GM10266 (cell line): ENCODE measurements around the gene C14orf132.

ENCODE experiments used
- DNase-seq: peaks from one replicate; pipeline ENCODE4 v3.0.0; 2012; ENCODE audit errors: extremely low spot score
- TF ChIP-seq, protein P1 (sequence below): IDR thresholded peaks from 2 replicates; pipeline ENCODE4 v1.5.1; 2012; ENCODE audit warnings: mild to moderate bottlenecking, low read depth; ENCODE audit not compliant: control insufficient read depth, insufficient read depth; ENCODE audit errors: missing control alignments

C14orf132 gene

DNA sequence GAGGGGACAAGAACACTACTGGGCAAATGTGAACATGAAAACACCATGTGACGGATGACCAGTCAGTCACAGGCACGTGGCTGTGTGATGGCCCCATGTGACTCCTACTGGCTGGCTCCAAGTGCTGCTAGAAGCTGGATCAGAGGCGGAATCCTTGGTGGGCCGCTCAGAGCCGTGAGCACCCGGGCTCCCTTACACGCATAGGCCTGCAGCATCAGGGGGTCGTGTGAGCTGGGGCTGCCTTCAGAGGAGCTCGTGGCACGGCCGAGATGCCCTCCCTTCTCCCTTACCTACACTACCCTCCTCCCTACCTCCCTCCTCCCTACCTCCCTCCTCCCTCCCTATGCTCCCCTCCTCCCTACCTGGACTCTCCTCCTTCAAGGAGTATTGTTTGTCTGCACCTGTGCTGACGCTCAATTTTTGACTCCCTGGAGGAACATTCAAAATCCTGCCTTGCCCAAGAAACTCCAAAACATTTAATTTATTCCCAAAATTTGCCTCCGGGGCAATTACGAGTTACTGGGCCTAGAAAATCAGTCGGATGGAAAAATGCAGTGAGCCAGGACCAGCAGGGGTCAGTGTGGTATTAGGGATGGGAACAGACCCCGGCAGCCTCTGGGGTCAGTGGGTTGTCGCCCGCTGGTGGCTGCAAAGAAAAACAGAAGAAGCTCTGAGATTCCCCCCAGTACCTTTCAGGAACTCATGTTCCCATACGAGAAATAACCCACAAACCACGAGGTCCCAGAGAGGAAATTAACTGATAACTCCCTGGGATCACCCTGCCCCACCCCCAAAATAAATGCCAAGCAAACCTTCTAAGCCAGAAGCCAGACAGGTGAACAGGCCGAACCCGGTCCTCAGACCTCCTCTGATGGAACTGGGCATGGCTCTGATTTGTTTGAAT lies 61.3 kb downstream of the C14orf132 start:
- TF ChIP-seq, protein P1, sequence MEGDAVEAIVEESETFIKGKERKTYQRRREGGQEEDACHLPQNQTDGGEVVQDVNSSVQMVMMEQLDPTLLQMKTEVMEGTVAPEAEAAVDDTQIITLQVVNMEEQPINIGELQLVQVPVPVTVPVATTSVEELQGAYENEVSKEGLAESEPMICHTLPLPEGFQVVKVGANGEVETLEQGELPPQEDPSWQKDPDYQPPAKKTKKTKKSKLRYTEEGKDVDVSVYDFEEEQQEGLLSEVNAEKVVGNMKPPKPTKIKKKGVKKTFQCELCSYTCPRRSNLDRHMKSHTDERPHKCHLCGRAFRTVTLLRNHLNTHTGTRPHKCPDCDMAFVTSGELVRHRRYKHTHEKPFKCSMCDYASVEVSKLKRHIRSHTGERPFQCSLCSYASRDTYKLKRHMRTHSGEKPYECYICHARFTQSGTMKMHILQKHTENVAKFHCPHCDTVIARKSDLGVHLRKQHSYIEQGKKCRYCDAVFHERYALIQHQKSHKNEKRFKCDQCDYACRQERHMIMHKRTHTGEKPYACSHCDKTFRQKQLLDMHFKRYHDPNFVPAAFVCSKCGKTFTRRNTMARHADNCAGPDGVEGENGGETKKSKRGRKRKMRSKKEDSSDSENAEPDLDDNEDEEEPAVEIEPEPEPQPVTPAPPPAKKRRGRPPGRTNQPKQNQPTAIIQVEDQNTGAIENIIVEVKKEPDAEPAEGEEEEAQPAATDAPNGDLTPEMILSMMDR, result peak; percentile 83
- peak; percentile 72 for DNase-seq

DNA sequence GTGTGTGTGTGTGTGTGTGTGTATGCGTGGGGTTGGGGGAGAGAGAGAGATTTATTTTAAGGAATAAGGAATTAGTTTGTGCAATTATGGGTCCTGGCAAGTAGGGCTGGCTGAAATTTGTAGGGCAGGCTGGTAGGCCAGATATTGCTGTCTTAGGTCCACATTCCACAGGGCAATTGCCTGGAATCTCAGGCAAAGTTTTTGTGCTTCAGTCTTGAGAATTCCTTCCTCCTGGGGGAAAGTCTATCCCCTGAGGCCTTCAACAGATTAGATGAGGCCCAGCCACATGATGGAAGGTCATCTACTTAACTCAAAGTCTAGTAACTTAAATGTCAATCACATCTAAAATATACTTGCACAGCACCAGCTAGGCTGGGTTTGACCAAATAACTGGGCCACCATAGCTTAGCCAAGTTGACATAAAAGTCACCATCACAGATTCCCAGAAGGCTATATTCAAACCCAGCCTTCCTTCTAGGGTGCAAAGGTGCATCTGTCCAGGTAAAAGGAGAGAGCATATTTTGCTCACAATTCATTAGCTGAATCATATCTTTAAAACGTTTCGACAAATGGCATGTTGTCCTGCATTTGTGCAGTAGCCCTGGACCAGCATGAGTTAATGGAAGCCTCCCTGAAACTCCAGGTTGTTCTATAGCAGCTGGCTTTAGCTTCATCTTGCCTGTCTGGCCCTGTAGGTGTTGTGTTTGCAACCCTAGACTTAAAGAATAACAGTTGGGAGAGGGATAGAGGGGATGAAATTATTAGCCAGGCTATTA lies 63.1 kb downstream of the C14orf132 start:
- TF ChIP-seq, protein P1, result no peak

DNA sequence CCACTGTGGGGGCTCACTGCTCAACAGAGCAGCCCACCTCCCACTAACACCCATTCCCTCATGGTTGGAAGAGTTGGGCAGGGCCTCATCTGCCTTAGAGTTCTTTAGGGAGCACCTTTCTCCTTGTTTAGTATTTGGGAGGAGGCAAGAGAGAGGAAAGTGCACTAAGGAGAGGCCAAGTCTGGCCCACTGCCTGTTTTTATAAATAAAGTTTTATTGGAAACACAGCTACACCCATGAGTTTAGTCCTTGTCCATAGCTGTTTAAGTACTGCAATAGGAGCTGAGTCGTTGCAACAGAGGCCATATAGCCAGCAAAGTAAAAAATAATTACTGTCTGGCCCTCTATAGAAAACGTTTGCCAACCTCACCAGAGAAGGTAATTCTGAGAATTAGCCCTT lies 63.9 kb downstream of the C14orf132 start:
- TF ChIP-seq, protein P1, result no peak
- no peak for DNase-seq

More for the DNA sequence above, 63.1 kb downstream of the C14orf132 start:
- DNase-seq, result no peak

DNA sequence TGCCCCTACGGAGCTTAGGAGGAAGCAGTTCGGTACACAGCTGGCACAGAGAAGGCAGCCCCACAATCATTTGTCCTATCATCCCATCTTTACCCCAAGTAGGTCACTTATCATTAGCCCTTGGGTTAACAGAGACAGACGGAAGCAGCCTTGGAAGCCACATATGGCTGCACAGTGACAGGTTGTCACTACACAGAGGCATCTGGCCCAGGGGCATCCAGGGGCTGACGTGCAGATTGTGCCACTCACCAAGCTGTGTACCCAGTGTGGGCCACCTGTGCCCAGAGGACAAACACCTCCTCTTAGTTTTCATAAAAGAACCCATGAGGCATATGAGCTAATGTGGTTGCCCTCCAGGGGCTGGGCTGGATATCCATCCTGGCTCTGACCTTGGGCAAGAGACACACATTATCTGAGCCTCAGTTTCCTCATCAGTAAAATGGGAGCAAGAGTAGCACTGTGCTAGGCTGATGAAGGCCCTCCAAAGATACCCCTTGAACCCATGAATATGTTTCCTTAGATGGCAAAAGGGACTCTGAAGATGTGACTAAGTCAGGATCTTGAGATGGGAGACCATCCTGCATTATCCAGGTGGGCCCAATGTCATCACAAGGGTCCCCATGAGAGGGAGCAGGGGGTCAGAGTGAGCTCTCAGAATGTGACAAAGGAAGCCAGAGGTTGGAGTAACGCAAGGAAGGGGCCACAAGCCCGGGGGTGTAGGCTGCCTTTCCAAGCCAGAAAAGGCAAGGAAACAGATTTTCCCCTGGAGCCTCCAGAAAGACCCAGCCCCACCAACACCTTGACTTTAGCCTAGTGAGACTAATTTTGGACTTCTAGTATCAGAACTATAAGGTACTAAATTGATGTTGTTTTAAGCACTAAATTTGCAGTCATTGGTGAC lies 64.6 kb downstream of the C14orf132 start:
- DNase-seq, result no peak
- TF ChIP-seq, protein P1, result no peak

DNA sequence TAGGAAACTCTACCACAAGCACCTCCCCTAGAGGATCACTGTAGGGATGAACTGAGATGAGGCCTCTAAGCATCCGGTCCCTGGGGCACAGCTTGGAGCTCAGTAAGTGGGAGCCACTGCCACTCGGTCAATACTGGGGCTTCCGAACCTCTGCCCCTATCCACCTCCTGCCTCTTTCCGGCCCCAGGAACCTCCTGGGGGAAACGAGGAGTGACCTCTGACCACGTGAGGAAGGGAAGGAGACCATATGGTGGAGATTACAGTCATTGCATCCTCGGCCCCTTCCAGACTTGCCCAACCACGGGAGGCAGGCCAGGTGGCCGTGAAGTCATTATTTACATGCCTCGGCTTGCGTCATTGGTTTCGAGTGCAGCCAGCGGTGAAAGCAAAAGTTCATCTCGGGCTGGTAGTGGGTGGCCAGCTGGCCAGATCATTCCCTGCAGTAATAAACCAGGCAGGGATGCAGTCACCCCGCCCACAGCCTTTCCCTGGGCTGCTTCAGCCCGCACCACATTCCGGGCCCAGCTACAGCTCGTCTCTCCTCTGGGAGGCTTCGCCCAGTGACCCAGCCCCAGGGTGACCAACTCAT lies 65.4 kb downstream of the C14orf132 start:
- TF ChIP-seq, protein P1, result no peak
- DNase-seq, result peak; percentile 40

DNA sequence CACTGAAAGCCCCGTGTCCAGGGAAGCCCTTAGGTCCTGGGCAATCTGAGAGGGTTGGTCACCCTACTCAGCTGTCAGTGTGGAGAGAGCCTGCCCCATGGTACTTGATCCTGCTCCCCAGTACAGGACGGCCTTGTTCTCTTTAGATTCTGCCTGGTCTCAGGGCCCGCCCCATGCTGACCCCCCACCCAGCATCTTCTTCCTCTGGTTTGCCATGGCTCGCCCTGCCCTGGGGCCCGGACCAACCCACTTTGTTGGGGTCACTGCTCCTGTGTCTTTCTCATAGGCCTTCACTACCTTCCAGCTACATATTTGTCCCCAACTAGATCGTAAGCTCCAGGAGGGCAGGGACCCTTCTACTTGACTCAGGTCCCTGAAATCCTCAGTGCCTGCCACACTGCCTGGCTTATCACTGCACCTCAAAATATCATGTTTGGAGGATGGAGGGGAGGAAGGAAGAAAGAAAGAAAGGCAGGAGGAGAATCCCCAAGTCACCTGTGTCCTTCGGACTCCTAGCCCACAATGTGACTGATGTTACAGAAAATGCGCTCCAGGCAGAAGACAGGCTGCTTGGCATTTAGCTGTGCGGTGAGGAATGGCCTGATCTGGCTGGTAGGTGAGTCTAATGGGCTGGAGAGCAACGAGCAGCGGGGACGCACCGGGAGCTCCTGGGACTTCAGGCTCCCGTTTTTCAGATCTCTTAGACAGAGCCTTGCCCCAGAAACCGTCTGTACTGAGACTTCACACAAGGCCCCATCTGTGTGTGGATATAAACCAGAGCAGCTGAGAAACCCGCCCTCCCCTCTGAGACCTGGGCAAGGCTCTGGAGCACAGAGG lies 66.1 kb downstream of the C14orf132 start:
- DNase-seq, result no peak
- TF ChIP-seq, protein P1, result no peak
